ENCODE results near the gene AGMAT. TPM values are rescaled to one million over a fixed set of nuclear protein-coding genes. Genes with fewer than 3 reads are reported as not detected.

The AGMAT gene
- total and polyA plus RNA-seq, 2 donors (not counting 1 experiment from before 2014, with no cell fraction given) = 0.52 to 1.2 TPM

DNA sequence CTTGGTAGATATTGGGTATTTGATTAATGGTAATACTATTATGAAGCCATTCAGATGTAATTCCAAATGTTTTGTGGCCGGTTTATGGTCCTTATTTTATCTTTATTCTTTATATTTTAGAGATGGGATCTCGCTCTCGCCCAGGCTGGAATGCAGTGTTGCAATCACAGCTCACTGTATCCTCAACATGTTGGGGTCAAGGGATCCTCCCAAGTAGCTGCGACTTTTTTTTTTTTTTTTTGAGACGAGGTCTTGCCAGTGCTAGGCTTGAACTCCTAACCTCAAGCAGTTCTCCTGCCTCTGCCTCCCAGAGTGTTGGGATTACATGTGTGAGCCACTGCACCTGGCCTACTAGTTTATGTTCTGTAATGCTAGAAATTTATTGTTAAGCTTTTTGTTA is 37.1 kb upstream of the AGMAT start:
- Histone ChIP-seq H3K79me2 (ENCODE audit: control insufficient read depth, insufficient read depth, low read length) (peaks cover 81% of the 10 kb centered on the region), H3K4me2 (ENCODE audit: extremely low read depth, insufficient read depth, low read length) (no peak overlapping the region), H3K9me3 (ENCODE audit: control insufficient read depth, insufficient read depth, low read depth, low read length) (no peaks in the 10 kb centered on the region), H3K4me3 (replicated peaks in 1 of 4; ENCODE audit: control extremely low read depth in 1 of 4, insufficient read depth in 1 of 4, low read depth in 3 of 4, low read length in 4 of 4) (no peak overlapping the region), H3K4me1 (ENCODE audit: control insufficient read depth, extremely low read depth, insufficient read depth, low read length) (peaks cover 14% of the 10 kb centered on the region), H3K27me3 (ENCODE audit: control insufficient read depth, insufficient read depth, low read length) (no peaks in the 10 kb centered on the region), H2AFZ (ENCODE audit: low read length) (no peak overlapping the region), H3K36me3 (ENCODE audit: control insufficient read depth, insufficient read depth, low read length) (peaks cover 2% of the 10 kb centered on the region), H4K20me1 (ENCODE audit: control insufficient read depth, extremely low read depth, insufficient read depth, low read length) (peaks cover 2% of the 10 kb centered on the region), H3K9ac (ENCODE audit: insufficient read depth, low read length) (no peak overlapping the region), H3K27ac (ENCODE audit: insufficient read depth, low read length) (no peak overlapping the region)
- peak in 1 of 2 donors; percentile 63 for DNase-seq (ENCODE audit: low read depth in 2 of 2)
- TF ChIP-seq EZH2 (IDR thresholded peaks at IDR 0.05; ENCODE audit: low read length, missing control alignments) = no peak
- TF ChIP-seq, protein P1, sequence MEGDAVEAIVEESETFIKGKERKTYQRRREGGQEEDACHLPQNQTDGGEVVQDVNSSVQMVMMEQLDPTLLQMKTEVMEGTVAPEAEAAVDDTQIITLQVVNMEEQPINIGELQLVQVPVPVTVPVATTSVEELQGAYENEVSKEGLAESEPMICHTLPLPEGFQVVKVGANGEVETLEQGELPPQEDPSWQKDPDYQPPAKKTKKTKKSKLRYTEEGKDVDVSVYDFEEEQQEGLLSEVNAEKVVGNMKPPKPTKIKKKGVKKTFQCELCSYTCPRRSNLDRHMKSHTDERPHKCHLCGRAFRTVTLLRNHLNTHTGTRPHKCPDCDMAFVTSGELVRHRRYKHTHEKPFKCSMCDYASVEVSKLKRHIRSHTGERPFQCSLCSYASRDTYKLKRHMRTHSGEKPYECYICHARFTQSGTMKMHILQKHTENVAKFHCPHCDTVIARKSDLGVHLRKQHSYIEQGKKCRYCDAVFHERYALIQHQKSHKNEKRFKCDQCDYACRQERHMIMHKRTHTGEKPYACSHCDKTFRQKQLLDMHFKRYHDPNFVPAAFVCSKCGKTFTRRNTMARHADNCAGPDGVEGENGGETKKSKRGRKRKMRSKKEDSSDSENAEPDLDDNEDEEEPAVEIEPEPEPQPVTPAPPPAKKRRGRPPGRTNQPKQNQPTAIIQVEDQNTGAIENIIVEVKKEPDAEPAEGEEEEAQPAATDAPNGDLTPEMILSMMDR (conservative IDR thresholded peaks at IDR 0.05 in 1 of 2, IDR thresholded peaks at IDR 0.05 in 1 of 2; ENCODE audit: low read depth in 1 of 2, low read length in 2 of 2) = no peak

DNA sequence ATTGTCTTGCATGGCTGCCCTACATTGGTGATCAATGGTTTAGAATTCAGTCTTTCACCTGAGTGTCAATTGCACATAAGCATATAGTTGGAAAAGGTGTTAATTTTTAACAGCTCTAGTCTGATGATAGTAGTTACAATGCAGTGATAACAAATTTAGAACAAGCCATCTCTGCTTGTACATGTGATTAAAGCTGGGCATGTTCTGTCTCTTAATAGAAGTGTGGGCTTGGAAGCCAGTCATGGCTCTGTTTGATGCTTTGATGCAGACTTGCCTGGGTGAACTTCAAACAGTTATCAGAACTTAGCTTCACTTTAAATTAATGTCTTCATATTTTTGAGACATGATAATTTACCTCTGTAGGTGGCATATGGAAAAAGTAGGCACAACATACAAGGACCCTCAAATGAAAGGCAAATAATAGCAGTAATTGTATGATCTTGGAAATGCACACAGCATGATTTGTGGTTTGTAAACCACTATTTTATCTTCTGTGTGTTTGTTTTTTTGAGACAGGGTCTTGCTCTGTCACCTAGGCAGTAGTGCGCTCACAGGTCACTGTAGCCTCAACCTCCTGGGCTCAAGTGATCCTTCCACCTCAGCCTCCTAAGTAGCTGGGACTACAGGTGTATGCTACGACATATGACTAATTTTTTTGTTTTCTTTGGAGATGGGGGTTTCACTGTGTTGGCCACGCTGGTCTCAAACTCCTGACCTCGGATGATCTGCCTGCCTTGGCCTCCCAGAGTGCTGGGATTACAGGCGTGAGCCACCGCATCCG is 36.2 kb upstream of the AGMAT start:
- peaks cover 2% of the 10 kb centered on the region for H4K20me1 ChIP-seq (ENCODE audit: control insufficient read depth, extremely low read depth, insufficient read depth, low read length)
- H3K4me2 ChIP-seq (ENCODE audit: extremely low read depth, insufficient read depth, low read length) = peak overlapping the region; percentile 32

DNA sequence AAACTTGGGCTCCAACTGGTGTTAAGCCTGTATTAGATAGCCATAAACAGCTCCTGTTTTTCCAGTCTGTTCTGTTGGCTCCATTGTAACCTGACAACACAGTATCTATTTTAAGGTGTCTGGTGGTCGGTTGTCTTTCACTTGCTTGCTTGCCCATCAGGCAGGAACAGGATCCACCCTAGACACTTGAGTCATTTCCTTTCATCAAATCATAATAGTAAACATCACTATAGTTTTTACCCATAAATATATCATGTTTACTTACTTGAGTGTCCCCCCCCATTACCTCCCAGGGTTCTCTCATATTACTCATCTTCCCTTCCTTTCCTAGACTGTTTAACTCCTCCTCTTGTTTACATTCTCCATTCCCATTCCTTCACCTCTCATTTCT is 35.3 kb upstream of the AGMAT start:
- H2AFZ ChIP-seq (ENCODE audit: low read length) = no peak overlapping the region
- peak overlapping the region in 2 of 4 experiments; percentile 6 to 25 for H3K4me3 ChIP-seq (replicated peaks in 1 of 4; ENCODE audit: control extremely low read depth in 1 of 4, insufficient read depth in 1 of 4, low read depth in 3 of 4, low read length in 4 of 4)
- H3K9me3 ChIP-seq (ENCODE audit: control insufficient read depth, insufficient read depth, low read depth, low read length) = no peaks in the 10 kb centered on the region
- H3K27ac ChIP-seq (ENCODE audit: insufficient read depth, low read length) = peak overlapping the region; percentile 13
- peaks cover 18% of the 10 kb centered on the region for H3K4me1 ChIP-seq (ENCODE audit: control insufficient read depth, extremely low read depth, insufficient read depth, low read length)
- H3K4me2 ChIP-seq (ENCODE audit: extremely low read depth, insufficient read depth, low read length) = peak overlapping the region; percentile 56
- no peaks in the 10 kb centered on the region for H3K36me3 ChIP-seq (ENCODE audit: control insufficient read depth, insufficient read depth, low read length)
- H4K20me1 ChIP-seq (ENCODE audit: control insufficient read depth, extremely low read depth, insufficient read depth, low read length) = peaks cover 2% of the 10 kb centered on the region
- H3K79me2 ChIP-seq (ENCODE audit: control insufficient read depth, insufficient read depth, low read length) = peaks cover 66% of the 10 kb centered on the region
- peak in 1 of 2 donors; percentile 41 for DNase-seq (ENCODE audit: low read depth in 2 of 2)
- no peaks in the 10 kb centered on the region for H3K27me3 ChIP-seq (ENCODE audit: control insufficient read depth, insufficient read depth, low read length)
- H3K9ac ChIP-seq (ENCODE audit: insufficient read depth, low read length) = no peak overlapping the region
- TF ChIP-seq, protein P1 (conservative IDR thresholded peaks at IDR 0.05 in 1 of 2, IDR thresholded peaks at IDR 0.05 in 1 of 2; ENCODE audit: low read depth in 1 of 2, low read length in 2 of 2) = no peak
- TF ChIP-seq EZH2 (IDR thresholded peaks at IDR 0.05; ENCODE audit: low read length, missing control alignments) = no peak

More for the DNA sequence above, 36.2 kb upstream of the AGMAT start:
- H3K4me3 ChIP-seq (replicated peaks in 1 of 4; ENCODE audit: control extremely low read depth in 1 of 4, insufficient read depth in 1 of 4, low read depth in 3 of 4, low read length in 4 of 4) = no peak overlapping the region
- H2AFZ ChIP-seq (ENCODE audit: low read length) = no peak overlapping the region
- H3K27me3 ChIP-seq (ENCODE audit: control insufficient read depth, insufficient read depth, low read length) = no peaks in the 10 kb centered on the region
- no peaks in the 10 kb centered on the region for H3K36me3 ChIP-seq (ENCODE audit: control insufficient read depth, insufficient read depth, low read length)
- peaks cover 74% of the 10 kb centered on the region for H3K79me2 ChIP-seq (ENCODE audit: control insufficient read depth, insufficient read depth, low read length)
- no peak overlapping the region for H3K27ac ChIP-seq (ENCODE audit: insufficient read depth, low read length)
- TF ChIP-seq EZH2 (IDR thresholded peaks at IDR 0.05; ENCODE audit: low read length, missing control alignments) = no peak
- TF ChIP-seq, protein P1 (conservative IDR thresholded peaks at IDR 0.05 in 1 of 2, IDR thresholded peaks at IDR 0.05 in 1 of 2; ENCODE audit: low read depth in 1 of 2, low read length in 2 of 2) = no peak
- H3K4me1 ChIP-seq (ENCODE audit: control insufficient read depth, extremely low read depth, insufficient read depth, low read length) = peaks cover 14% of the 10 kb centered on the region
- no peak overlapping the region for H3K9ac ChIP-seq (ENCODE audit: insufficient read depth, low read length)
- no peak for DNase-seq (ENCODE audit: low read depth in 2 of 2)
- no peaks in the 10 kb centered on the region for H3K9me3 ChIP-seq (ENCODE audit: control insufficient read depth, insufficient read depth, low read depth, low read length)
